HEK293 (cell line): ENCODE measurements around the gene PLPP6.
"Not testable (repeated sequence)": the region's sequence is repeated elsewhere in the genome, so short reads cannot be mapped to it uniquely, and the experiment has no call there.

Experiments used
- CTCF ChIP-seq: fragments of 450-650 bp; formaldehyde crosslinking; IDR thresholded peaks from 2 replicates; pipeline ENCODE4 v1.5.1; 2016; ENCODE audit warnings: missing biosample characterization, missing genetic modification characterization
- ELK4 ChIP-seq: IDR thresholded peaks from 2 replicates; pipeline ENCODE4 v1.6.1; 2011; ENCODE audit warnings: mild to moderate bottlenecking, low read depth, low read length, borderline replicate concordance
- MYNN ChIP-seq: fragments of 450-650 bp; formaldehyde crosslinking; IDR thresholded peaks from 2 replicates; pipeline ENCODE4 v1.5.1; 2016; ENCODE audit warnings: missing biosample characterization, missing genetic modification characterization, borderline replicate concordance
- PRDM2 ChIP-seq: fragments of 450-650 bp; formaldehyde crosslinking; IDR thresholded peaks from 2 replicates; pipeline ENCODE4 v1.5.1; 2016; ENCODE audit warnings: missing biosample characterization, missing genetic modification characterization, borderline replicate concordance
- REST ChIP-seq: fragments of 450-650 bp; formaldehyde crosslinking; IDR thresholded peaks from 2 replicates; pipeline ENCODE4 v1.5.1; 2016; ENCODE audit warnings: missing biosample characterization, missing genetic modification characterization
- SP2 ChIP-seq: fragments of 450-650 bp; formaldehyde crosslinking; IDR thresholded peaks from 2 replicates; pipeline ENCODE4 v1.5.1; 2016; ENCODE audit warnings: missing biosample characterization, missing genetic modification characterization
- YY1 ChIP-seq: fragments of 450-650 bp; formaldehyde crosslinking; IDR thresholded peaks from 2 replicates; pipeline ENCODE4 v1.5.1; 2018; ENCODE audit warnings: missing biosample characterization, missing genetic modification characterization
- ZBTB21 ChIP-seq: fragments of 450-650 bp; formaldehyde crosslinking; IDR thresholded peaks from 2 replicates; pipeline ENCODE4 v1.5.1; 2017; ENCODE audit warnings: missing biosample characterization, missing genetic modification characterization
- ZNF184 ChIP-seq: fragments of 450-650 bp; IDR thresholded peaks from 2 replicates; pipeline ENCODE4 v1.5.1; 2018; ENCODE audit warnings: missing biosample characterization, mild to moderate bottlenecking, missing genetic modification characterization
- ZNF221 ChIP-seq: fragments of 450-650 bp; formaldehyde crosslinking; IDR thresholded peaks from 2 replicates; pipeline ENCODE4 v1.5.1; 2017; ENCODE audit warnings: missing biosample characterization, missing genetic modification characterization, borderline replicate concordance
- ZNF610 ChIP-seq: fragments of 450-650 bp; formaldehyde crosslinking; IDR thresholded peaks from 2 replicates; pipeline ENCODE4 v1.5.1; 2016; ENCODE audit warnings: missing biosample characterization, missing genetic modification characterization, borderline replicate concordance
- ZNF639 ChIP-seq: fragments of 450-650 bp; formaldehyde crosslinking; IDR thresholded peaks from 2 replicates; pipeline ENCODE4 v1.5.1; 2016; ENCODE audit warnings: missing biosample characterization, missing genetic modification characterization
- ZSCAN18 ChIP-seq: fragments of 450-650 bp; formaldehyde crosslinking; IDR thresholded peaks from 2 replicates; pipeline ENCODE4 v1.5.1; 2016; ENCODE audit warnings: missing biosample characterization, missing genetic modification characterization
- ZXDB ChIP-seq: fragments of 450-650 bp; formaldehyde crosslinking; IDR thresholded peaks from 2 replicates; pipeline ENCODE4 v1.5.1; 2016; ENCODE audit warnings: missing biosample characterization, missing genetic modification characterization

- not testable (repeated sequence) for TF ChIP-seq SP2 (tag by site-specific recombination); ZNF184 (tag by site-specific recombination); ZXDB (tag by site-specific recombination); ELK4; CTCF (tag by site-specific recombination); PRDM2 (tag by site-specific recombination); REST; ZNF639 (tag by site-specific recombination); YY1; ZNF610 (tag by site-specific recombination); ZBTB21 (tag by site-specific recombination); ZSCAN18; ZNF221; MYNN (tag by site-specific recombination)
These were observed 5.9 kb upstream of the PLPP6 start for GRCh38 chr9:4656196-4656595.
